OCI-LY1 (cell line): Measurements from ENCODE around the gene SYNGAP1.

ENCODE experiments used
- EZH2 ChIP-seq: fragments of 200-600 bp; sonication (generic), shearing (Covaris generic); IDR thresholded peaks from 2 replicates; pipeline ENCODE4 v1.8.0; 2017; ENCODE audit warnings: borderline replicate concordance, mixed run types, mild to moderate bottlenecking, antibody characterized with exemption, low read length, moderate library complexity, mixed read lengths
- TF ChIP-seq, protein P1 (sequence below): fragments of 200-600 bp; sonication (generic), shearing (Covaris generic); IDR thresholded peaks from 2 replicates; pipeline ENCODE4 v1.5.1; 2017; ENCODE audit warnings: mild to moderate bottlenecking, antibody characterized with exemption, low read length, moderate library complexity, mixed read lengths

GRCh38 chr6:33458676-33459075 is 38.8 kb downstream of the SYNGAP1 start:
- TF ChIP-seq, protein P1, sequence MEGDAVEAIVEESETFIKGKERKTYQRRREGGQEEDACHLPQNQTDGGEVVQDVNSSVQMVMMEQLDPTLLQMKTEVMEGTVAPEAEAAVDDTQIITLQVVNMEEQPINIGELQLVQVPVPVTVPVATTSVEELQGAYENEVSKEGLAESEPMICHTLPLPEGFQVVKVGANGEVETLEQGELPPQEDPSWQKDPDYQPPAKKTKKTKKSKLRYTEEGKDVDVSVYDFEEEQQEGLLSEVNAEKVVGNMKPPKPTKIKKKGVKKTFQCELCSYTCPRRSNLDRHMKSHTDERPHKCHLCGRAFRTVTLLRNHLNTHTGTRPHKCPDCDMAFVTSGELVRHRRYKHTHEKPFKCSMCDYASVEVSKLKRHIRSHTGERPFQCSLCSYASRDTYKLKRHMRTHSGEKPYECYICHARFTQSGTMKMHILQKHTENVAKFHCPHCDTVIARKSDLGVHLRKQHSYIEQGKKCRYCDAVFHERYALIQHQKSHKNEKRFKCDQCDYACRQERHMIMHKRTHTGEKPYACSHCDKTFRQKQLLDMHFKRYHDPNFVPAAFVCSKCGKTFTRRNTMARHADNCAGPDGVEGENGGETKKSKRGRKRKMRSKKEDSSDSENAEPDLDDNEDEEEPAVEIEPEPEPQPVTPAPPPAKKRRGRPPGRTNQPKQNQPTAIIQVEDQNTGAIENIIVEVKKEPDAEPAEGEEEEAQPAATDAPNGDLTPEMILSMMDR, result no peak
- no peak for TF ChIP-seq EZH2
